Nephron (organoid): ENCODE data around the gene PTPRZ1.

Experiments used
- H3K27ac Mint-ChIP-seq, 3 experiments: 2 replicates each; pipeline ENCODE4 v1.8.0; 2020; ENCODE audit warnings: mixed read lengths in 3 of 3, mild to moderate bottlenecking in 2 of 3, moderate library complexity in 1 of 3
- H3K27me3 Mint-ChIP-seq: 2 replicates; pipeline ENCODE4 v1.8.0; 2021; ENCODE audit warnings: low read depth, mild to moderate bottlenecking, moderate library complexity, mixed read lengths
- H3K36me3 Mint-ChIP-seq: 2 replicates; pipeline ENCODE4 v1.8.0; 2020; ENCODE audit warnings: low read depth, mixed read lengths
- H3K4me1 Mint-ChIP-seq: 2 replicates; pipeline ENCODE4 v1.8.0; 2020; ENCODE audit warnings: mixed read lengths
- H3K4me3 Mint-ChIP-seq, 3 experiments: 2 replicates each; pipeline ENCODE4 v1.8.0; 2020; ENCODE audit warnings: mild to moderate bottlenecking in 3 of 3, mixed read lengths in 3 of 3, moderate library complexity in 2 of 3
- H3K9me3 Mint-ChIP-seq: 2 replicates; pipeline ENCODE4 v1.8.0; 2020; ENCODE audit warnings: mixed read lengths
- TF ChIP-seq, protein P1 (sequence below), 3 experiments: fragments of 200-600 bp; sonication (generic); IDR thresholded peaks; one replicate each; pipeline ENCODE4 v1.5.0; 2021; ENCODE audit warnings: antibody characterized with exemption in 3 of 3; ENCODE audit not compliant: unreplicated experiment in 3 of 3

PTPRZ1 gene

GRCh38 chr7:122092964-122093797, 220.2 kb downstream of the PTPRZ1 start:
- Mint-ChIP-seq H3K9me3 (no peaks in the 10 kb centered on the region), H3K4me3 (no peak overlapping the region), H3K27me3 (no peaks in the 10 kb centered on the region), H3K4me1 (no peaks in the 10 kb centered on the region), H3K27ac (no peak overlapping the region), H3K36me3 (peaks cover 16% of the 10 kb centered on the region)
- TF ChIP-seq, protein P1, sequence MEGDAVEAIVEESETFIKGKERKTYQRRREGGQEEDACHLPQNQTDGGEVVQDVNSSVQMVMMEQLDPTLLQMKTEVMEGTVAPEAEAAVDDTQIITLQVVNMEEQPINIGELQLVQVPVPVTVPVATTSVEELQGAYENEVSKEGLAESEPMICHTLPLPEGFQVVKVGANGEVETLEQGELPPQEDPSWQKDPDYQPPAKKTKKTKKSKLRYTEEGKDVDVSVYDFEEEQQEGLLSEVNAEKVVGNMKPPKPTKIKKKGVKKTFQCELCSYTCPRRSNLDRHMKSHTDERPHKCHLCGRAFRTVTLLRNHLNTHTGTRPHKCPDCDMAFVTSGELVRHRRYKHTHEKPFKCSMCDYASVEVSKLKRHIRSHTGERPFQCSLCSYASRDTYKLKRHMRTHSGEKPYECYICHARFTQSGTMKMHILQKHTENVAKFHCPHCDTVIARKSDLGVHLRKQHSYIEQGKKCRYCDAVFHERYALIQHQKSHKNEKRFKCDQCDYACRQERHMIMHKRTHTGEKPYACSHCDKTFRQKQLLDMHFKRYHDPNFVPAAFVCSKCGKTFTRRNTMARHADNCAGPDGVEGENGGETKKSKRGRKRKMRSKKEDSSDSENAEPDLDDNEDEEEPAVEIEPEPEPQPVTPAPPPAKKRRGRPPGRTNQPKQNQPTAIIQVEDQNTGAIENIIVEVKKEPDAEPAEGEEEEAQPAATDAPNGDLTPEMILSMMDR (IDR thresholded peaks at IDR 0.05; ENCODE audit: unreplicated experiment in 3 of 3): peak; percentile 77 to 85 (median 81)

- Mint-ChIP-seq H3K36me3 (peaks cover 21% of the 10 kb centered on the region), H3K27ac (no peak overlapping the region), H3K9me3 (no peaks in the 10 kb centered on the region), H3K27me3 (no peaks in the 10 kb centered on the region), H3K4me3 (no peak overlapping the region), H3K4me1 (no peaks in the 10 kb centered on the region)
- TF ChIP-seq, protein P1 (IDR thresholded peaks at IDR 0.05; ENCODE audit: unreplicated experiment in 3 of 3): no peak
Observed at GRCh38 chr7:122094549-122094948, 221.6 kb downstream of the PTPRZ1 start.

GRCh38 chr7:122095642-122096041, 222.7 kb downstream of the PTPRZ1 start:
- TF ChIP-seq, protein P1 (IDR thresholded peaks at IDR 0.05; ENCODE audit: unreplicated experiment in 3 of 3): no peak
- Mint-ChIP-seq H3K36me3 (peaks cover 31% of the 10 kb centered on the region), H3K27ac (no peak overlapping the region)

GRCh38 chr7:122100021-122100420, 227.1 kb downstream of the PTPRZ1 start:
- Mint-ChIP-seq H3K27ac (no peak overlapping the region), H3K36me3 (peaks cover 62% of the 10 kb centered on the region), H3K4me3 (no peak overlapping the region), H3K4me1 (no peaks in the 10 kb centered on the region), H3K27me3 (no peaks in the 10 kb centered on the region), H3K9me3 (peaks cover 22% of the 10 kb centered on the region)
- TF ChIP-seq, protein P1 (IDR thresholded peaks at IDR 0.05; ENCODE audit: unreplicated experiment in 3 of 3): no peak

More at GRCh38 chr7:122095642-122096041, 222.7 kb downstream of the PTPRZ1 start:
- H3K4me3 Mint-ChIP-seq: no peak overlapping the region
- no peaks in the 10 kb centered on the region for H3K4me1 Mint-ChIP-seq
- H3K9me3 Mint-ChIP-seq: no peaks in the 10 kb centered on the region
- no peaks in the 10 kb centered on the region for H3K27me3 Mint-ChIP-seq

- TF ChIP-seq, protein P1 (IDR thresholded peaks at IDR 0.05; ENCODE audit: unreplicated experiment in 3 of 3): no peak
- Mint-ChIP-seq H3K4me3 (no peak overlapping the region), H3K36me3 (peaks cover 89% of the 10 kb centered on the region), H3K4me1 (no peaks in the 10 kb centered on the region), H3K27ac (no peak overlapping the region), H3K27me3 (no peaks in the 10 kb centered on the region), H3K9me3 (peaks cover 49% of the 10 kb centered on the region)
Observed at GRCh38 chr7:122103064-122103463, 230.1 kb downstream of the PTPRZ1 start.
